ENCODE measurements around the gene ALDH1A1.
A peak's percentile ranks its signal among the peaks of the same experiment; 100 is the strongest.
"Not testable (repeated sequence)": the region's sequence is repeated elsewhere in the genome, so short reads cannot be mapped to it uniquely, and the experiment has no call there.

Gene ALDH1A1

GRCh38 chr9:72891043-72891442 lies 61.8 kb downstream of the ALDH1A1 start:
- no peak for DNase-seq

- DNase-seq = no peak
Observed at GRCh38 chr9:72888943-72889342, 63.9 kb downstream of the ALDH1A1 start.

GRCh38 chr9:72888067-72888466 lies 64.8 kb downstream of the ALDH1A1 start:
- DNase-seq = no peak

- no peak for DNase-seq
Observed at GRCh38 chr9:72886386-72886785, 66.5 kb downstream of the ALDH1A1 start.

- no peak for DNase-seq
Observed at GRCh38 chr9:72884508-72884907, 68.3 kb downstream of the ALDH1A1 start.

- no peak for DNase-seq
Observed at GRCh38 chr9:72883875-72884274, 69.0 kb downstream of the ALDH1A1 start.

- DNase-seq = no peak
Observed at GRCh38 chr9:72882117-72882775, 70.6 kb downstream of the ALDH1A1 start.

GRCh38 chr9:72880821-72881220 lies 72.0 kb downstream of the ALDH1A1 start:
- DNase-seq = no peak

- no peak for DNase-seq
Observed at GRCh38 chr9:72875221-72875620, 77.6 kb downstream of the ALDH1A1 start.

- no peak for DNase-seq
Observed at GRCh38 chr9:72874344-72874743, 78.5 kb downstream of the ALDH1A1 start.

- no peak for DNase-seq
Observed at GRCh38 chr9:72873456-72873855, 79.4 kb downstream of the ALDH1A1 start.

- no peak for DNase-seq
Observed at GRCh38 chr9:72872718-72873117, 80.1 kb downstream of the ALDH1A1 start.

- peak; percentile 24 for DNase-seq
Observed at GRCh38 chr9:72871685-72872084, 81.2 kb downstream of the ALDH1A1 start.

- peak; percentile 21 for DNase-seq
Observed at GRCh38 chr9:72864327-72864726, 88.5 kb downstream of the ALDH1A1 start.

- DNase-seq = no peak
Observed at GRCh38 chr9:72863456-72864094, 89.3 kb downstream of the ALDH1A1 start.

- not testable (repeated sequence) for DNase-seq
Observed at GRCh38 chr9:72862788-72863187, 90.1 kb downstream of the ALDH1A1 start.

GRCh38 chr9:72858089-72858912 lies 94.6 kb downstream of the ALDH1A1 start:
- DNase-seq = no peak

GRCh38 chr9:72857624-72857996 lies 95.2 kb downstream of the ALDH1A1 start:
- DNase-seq = no peak

GRCh38 chr9:72856972-72857623 lies 95.8 kb downstream of the ALDH1A1 start:
- peak; percentile 59 for DNase-seq

GRCh38 chr9:72855890-72856523 lies 96.8 kb downstream of the ALDH1A1 start:
- DNase-seq = no peak

GRCh38 chr9:72855321-72855720 lies 97.5 kb downstream of the ALDH1A1 start:
- no peak for DNase-seq

Data from fibroblast of upper back skin (primary cell).